HEK293 (cell line): Measurements from ENCODE around the gene AMMECR1.

Experiments
- CTCF ChIA-PET: fragments of 350-600 bp; formaldehyde crosslinking; extraction: SDS; loops from one replicate; lab custom pipeline; 2021; ENCODE audit warnings: antibody characterized with exemption; lab: Yijun Ruan, JAX
- POLR2A ChIA-PET: fragments of 300-600 bp; formaldehyde crosslinking; extraction: SDS; loops from one replicate; lab custom pipeline; 2020; ENCODE audit warnings: antibody characterized with exemption, inconsistent platforms; lab: Yijun Ruan, JAX
- H3K27ac ChIP-seq: fragments of 200-500 bp; sonication (Bioruptor generic); 2 replicates; pipeline ENCODE4 v1.5.1; 2014; ENCODE audit warnings: low read depth, low read length, control low read depth, inconsistent platforms; ENCODE audit errors: extremely low read depth
- H3K36me3 ChIP-seq, 2 experiments: fragments of 200-500 bp in 1 of 2; sonication (Bioruptor generic) in 1 of 2; 1 replicate in 1 of 2; 2 replicates in 1 of 2; pipeline ENCODE4 v1.5.1; 2014 to 2017; ENCODE audit warnings: inconsistent platforms in 2 of 2, low read length in 2 of 2; ENCODE audit not compliant: control insufficient read depth in 2 of 2, insufficient read depth in 1 of 2
- H3K4me1 ChIP-seq: fragments of 200-500 bp; sonication (Bioruptor generic); 2 replicates; pipeline ENCODE4 v1.5.1; 2014; ENCODE audit warnings: mild to moderate bottlenecking, low read length, inconsistent platforms; ENCODE audit not compliant: control insufficient read depth, insufficient read depth
- H3K4me3 ChIP-seq: 2 replicates; pipeline ENCODE4 v1.5.1; 2011; ENCODE audit warnings: low read depth, mild to moderate bottlenecking, control low read depth, low read length, moderate library complexity
- H3K9me3 ChIP-seq: fragments of 200-500 bp; sonication (Bioruptor generic); 2 replicates; pipeline ENCODE4 v1.5.1; 2014; ENCODE audit warnings: low read depth, low read length, inconsistent platforms; ENCODE audit not compliant: control insufficient read depth, insufficient read depth
- GFI1B ChIP-seq: fragments of 450-650 bp; formaldehyde crosslinking; IDR thresholded peaks from 2 replicates; pipeline ENCODE4 v1.5.1; 2016; ENCODE audit warnings: missing biosample characterization, missing genetic modification characterization
- MEIS1 ChIP-seq: sonication (generic); formaldehyde crosslinking; IDR thresholded peaks from 2 replicates; pipeline ENCODE4 v1.8.1; 2022; ENCODE audit warnings: missing genetic modification reagents, mild to moderate bottlenecking, borderline replicate concordance
- ZFP69B ChIP-seq: fragments of 450-650 bp; formaldehyde crosslinking; IDR thresholded peaks from 2 replicates; pipeline ENCODE4 v1.5.1; 2016; ENCODE audit warnings: missing biosample characterization, missing genetic modification characterization
- ZNF112 ChIP-seq: fragments of 450-650 bp; formaldehyde crosslinking; IDR thresholded peaks from 2 replicates; pipeline ENCODE4 v1.5.0; 2017; ENCODE audit warnings: missing biosample characterization, missing genetic modification characterization
- ZNF202 ChIP-seq: fragments of 450-650 bp; formaldehyde crosslinking; IDR thresholded peaks from 2 replicates; pipeline ENCODE4 v1.5.1; 2016; ENCODE audit warnings: missing biosample characterization, missing genetic modification characterization, borderline replicate concordance
- ZNF221 ChIP-seq: fragments of 450-650 bp; formaldehyde crosslinking; IDR thresholded peaks from 2 replicates; pipeline ENCODE4 v1.5.1; 2017; ENCODE audit warnings: missing biosample characterization, missing genetic modification characterization, borderline replicate concordance
- ZNF366 ChIP-seq: fragments of 450-650 bp; formaldehyde crosslinking; conservative IDR thresholded peaks from 2 replicates; pipeline ENCODE4 v1.5.1; 2016; ENCODE audit warnings: missing biosample characterization, missing genetic modification characterization
- ZNF394 ChIP-seq: fragments of 450-650 bp; formaldehyde crosslinking; IDR thresholded peaks from 2 replicates; pipeline ENCODE4 v1.5.1; 2016; ENCODE audit warnings: missing biosample characterization, missing genetic modification characterization, mild to moderate bottlenecking, moderate library complexity, borderline replicate concordance
- ZNF416 ChIP-seq: fragments of 450-650 bp; formaldehyde crosslinking; IDR thresholded peaks from 2 replicates; pipeline ENCODE4 v1.5.1; 2016; ENCODE audit warnings: missing biosample characterization, missing genetic modification characterization
- ZNF560 ChIP-seq: fragments of 450-650 bp; formaldehyde crosslinking; IDR thresholded peaks from 2 replicates; pipeline ENCODE4 v1.5.1; 2017; ENCODE audit warnings: missing biosample characterization, missing genetic modification characterization, borderline replicate concordance
- ZNF624 ChIP-seq: fragments of 450-650 bp; formaldehyde crosslinking; IDR thresholded peaks from 2 replicates; pipeline ENCODE4 v1.5.1; 2017; ENCODE audit warnings: missing biosample characterization, missing genetic modification characterization
- ZNF629 ChIP-seq: fragments of 450-650 bp; formaldehyde crosslinking; IDR thresholded peaks from 2 replicates; pipeline ENCODE4 v1.5.1; 2017; ENCODE audit warnings: missing biosample characterization, missing genetic modification characterization
- ZNF654 ChIP-seq: fragments of 450-650 bp; formaldehyde crosslinking; IDR thresholded peaks from 2 replicates; pipeline ENCODE4 v1.5.1; 2016; ENCODE audit warnings: low read depth, missing biosample characterization, missing genetic modification characterization
- ZNF837 ChIP-seq: fragments of 450-650 bp; formaldehyde crosslinking; IDR thresholded peaks from 2 replicates; pipeline ENCODE4 v1.5.1; 2016; ENCODE audit warnings: missing biosample characterization, missing genetic modification characterization
- TF ChIP-seq, protein P1 (sequence below): fragments of 450-650 bp; formaldehyde crosslinking; IDR thresholded peaks from 2 replicates; pipeline ENCODE4 v1.5.1; 2017; ENCODE audit warnings: missing biosample characterization, missing genetic modification characterization
- TF ChIP-seq, protein P2 (sequence below): fragments of 450-650 bp; IDR thresholded peaks from 2 replicates; pipeline ENCODE4 v1.5.1; 2018; ENCODE audit warnings: missing biosample characterization, missing genetic modification characterization
- TF ChIP-seq, protein P3 (sequence below): fragments of 450-650 bp; formaldehyde crosslinking; IDR thresholded peaks from 2 replicates; pipeline ENCODE4 v1.5.1; 2016; ENCODE audit warnings: missing biosample characterization, missing genetic modification characterization
- TF ChIP-seq, protein P4 (sequence below): sonication (generic); formaldehyde crosslinking; IDR thresholded peaks from 2 replicates; pipeline ENCODE4 v1.8.1; 2022; ENCODE audit warnings: mild to moderate bottlenecking, moderate library complexity, missing genetic modification reagents
- TF ChIP-seq, protein P5 (sequence below): fragments of 450-650 bp; formaldehyde crosslinking; IDR thresholded peaks from 2 replicates; pipeline ENCODE4 v1.5.0; 2017; ENCODE audit warnings: missing biosample characterization, missing genetic modification characterization, borderline replicate concordance

The AMMECR1 gene

DNA sequence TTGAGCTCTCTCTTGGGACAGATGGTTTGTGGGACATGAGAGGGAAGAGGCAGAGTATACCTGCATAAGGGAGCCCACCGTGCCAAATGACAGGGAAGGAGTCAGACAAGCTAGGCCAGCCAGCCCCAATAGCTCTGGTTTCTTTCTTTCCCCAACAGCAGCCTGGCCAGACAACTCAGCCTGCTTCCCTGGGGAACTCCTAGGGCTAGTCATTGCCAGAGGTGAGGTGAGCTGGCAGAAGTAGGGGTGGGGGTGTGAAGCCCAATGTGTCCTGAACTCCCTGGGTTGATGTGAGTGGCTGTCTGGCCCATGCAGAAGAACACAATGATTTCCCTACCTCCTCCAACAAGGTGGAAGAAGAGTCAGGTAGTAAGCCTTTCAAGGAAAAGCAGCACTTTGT is 135.5 kb downstream of the AMMECR1 start:
- ChIA-PET CTCF (interaction anchor here (0.6 to 4.5 kb wide), 2 partner anchors 9 to 15 kb away, joined by 4 to 23 read pairs; no protein-coding TSS in a partner anchor), POLR2A (no interaction called here)
- no peak overlapping the region for H3K27ac ChIP-seq
- no peaks in the 10 kb centered on the region for H3K9me3 ChIP-seq
- no peaks in the 10 kb centered on the region for H3K36me3 ChIP-seq
- no peak for TF ChIP-seq GFI1B (tag by site-specific recombination)
- TF ChIP-seq ZFP69B, result no peak
- TF ChIP-seq ZNF629 (tag by site-specific recombination), result no peak
- no peak for TF ChIP-seq ZNF394 (tag by site-specific recombination)
- TF ChIP-seq, protein P1, sequence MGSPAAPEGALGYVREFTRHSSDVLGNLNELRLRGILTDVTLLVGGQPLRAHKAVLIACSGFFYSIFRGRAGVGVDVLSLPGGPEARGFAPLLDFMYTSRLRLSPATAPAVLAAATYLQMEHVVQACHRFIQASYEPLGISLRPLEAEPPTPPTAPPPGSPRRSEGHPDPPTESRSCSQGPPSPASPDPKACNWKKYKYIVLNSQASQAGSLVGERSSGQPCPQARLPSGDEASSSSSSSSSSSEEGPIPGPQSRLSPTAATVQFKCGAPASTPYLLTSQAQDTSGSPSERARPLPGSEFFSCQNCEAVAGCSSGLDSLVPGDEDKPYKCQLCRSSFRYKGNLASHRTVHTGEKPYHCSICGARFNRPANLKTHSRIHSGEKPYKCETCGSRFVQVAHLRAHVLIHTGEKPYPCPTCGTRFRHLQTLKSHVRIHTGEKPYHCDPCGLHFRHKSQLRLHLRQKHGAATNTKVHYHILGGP (tag by site-specific recombination), result no peak
- no peak for TF ChIP-seq ZNF202 (tag by site-specific recombination)
- H3K4me3 ChIP-seq, result no peak overlapping the region
- H3K4me1 ChIP-seq, result 0 out of 2 replicates have a peak, but pooled peaks cover 4% of the 10 kb centered on the region

DNA sequence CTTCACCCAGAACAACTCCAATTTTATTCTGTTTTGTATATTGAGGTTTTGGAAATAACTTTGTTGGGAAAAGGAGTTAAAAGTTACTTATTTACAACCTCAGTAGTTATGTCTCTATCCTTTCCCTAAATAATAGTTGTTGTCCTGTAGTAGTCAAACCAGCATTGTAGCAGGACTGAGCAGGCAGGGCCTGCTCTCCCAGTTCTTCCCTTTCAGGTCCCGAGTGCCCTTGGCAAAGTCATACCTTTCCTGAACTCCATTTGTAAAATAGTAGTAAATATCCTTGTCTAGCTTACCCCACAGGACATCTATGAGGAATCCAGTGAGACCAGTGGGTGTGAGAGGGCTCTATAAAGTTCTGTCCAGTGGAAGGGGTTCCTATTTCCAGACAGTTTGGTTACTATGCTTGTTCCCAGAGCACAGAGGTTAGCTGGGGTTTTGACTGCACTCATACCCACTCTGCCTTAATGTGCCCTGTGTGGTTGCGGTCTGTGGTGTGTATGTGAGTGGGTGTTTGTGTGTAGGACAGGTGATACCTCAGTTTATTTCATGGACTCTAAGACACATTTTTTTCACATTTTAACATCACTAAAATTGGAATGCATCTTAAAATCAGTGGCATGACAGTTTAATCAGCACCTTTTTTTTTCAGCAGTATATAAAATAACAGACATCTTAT is 136.3 kb downstream of the AMMECR1 start:
- H3K27ac ChIP-seq, result no peak overlapping the region
- H3K36me3 ChIP-seq, result no peaks in the 10 kb centered on the region
- ChIA-PET CTCF (interaction anchor here (0.6 kb wide), 1 partner anchor 8 kb away, joined by 4 read pairs; no protein-coding TSS in a partner anchor), POLR2A (no interaction called here)
- H3K9me3 ChIP-seq, result no peaks in the 10 kb centered on the region
- 0 out of 2 replicates have a peak, but pooled peaks cover 4% of the 10 kb centered on the region for H3K4me1 ChIP-seq
- no peak overlapping the region for H3K4me3 ChIP-seq
- no peak for TF ChIP-seq ZNF560
- TF ChIP-seq, protein P2, sequence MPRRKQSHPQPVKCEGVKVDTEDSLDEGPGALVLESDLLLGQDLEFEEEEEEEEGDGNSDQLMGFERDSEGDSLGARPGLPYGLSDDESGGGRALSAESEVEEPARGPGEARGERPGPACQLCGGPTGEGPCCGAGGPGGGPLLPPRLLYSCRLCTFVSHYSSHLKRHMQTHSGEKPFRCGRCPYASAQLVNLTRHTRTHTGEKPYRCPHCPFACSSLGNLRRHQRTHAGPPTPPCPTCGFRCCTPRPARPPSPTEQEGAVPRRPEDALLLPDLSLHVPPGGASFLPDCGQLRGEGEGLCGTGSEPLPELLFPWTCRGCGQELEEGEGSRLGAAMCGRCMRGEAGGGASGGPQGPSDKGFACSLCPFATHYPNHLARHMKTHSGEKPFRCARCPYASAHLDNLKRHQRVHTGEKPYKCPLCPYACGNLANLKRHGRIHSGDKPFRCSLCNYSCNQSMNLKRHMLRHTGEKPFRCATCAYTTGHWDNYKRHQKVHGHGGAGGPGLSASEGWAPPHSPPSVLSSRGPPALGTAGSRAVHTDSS (tag by site-specific recombination), result no peak
- TF ChIP-seq ZNF624 (tag by site-specific recombination), result no peak
- TF ChIP-seq, protein P3, sequence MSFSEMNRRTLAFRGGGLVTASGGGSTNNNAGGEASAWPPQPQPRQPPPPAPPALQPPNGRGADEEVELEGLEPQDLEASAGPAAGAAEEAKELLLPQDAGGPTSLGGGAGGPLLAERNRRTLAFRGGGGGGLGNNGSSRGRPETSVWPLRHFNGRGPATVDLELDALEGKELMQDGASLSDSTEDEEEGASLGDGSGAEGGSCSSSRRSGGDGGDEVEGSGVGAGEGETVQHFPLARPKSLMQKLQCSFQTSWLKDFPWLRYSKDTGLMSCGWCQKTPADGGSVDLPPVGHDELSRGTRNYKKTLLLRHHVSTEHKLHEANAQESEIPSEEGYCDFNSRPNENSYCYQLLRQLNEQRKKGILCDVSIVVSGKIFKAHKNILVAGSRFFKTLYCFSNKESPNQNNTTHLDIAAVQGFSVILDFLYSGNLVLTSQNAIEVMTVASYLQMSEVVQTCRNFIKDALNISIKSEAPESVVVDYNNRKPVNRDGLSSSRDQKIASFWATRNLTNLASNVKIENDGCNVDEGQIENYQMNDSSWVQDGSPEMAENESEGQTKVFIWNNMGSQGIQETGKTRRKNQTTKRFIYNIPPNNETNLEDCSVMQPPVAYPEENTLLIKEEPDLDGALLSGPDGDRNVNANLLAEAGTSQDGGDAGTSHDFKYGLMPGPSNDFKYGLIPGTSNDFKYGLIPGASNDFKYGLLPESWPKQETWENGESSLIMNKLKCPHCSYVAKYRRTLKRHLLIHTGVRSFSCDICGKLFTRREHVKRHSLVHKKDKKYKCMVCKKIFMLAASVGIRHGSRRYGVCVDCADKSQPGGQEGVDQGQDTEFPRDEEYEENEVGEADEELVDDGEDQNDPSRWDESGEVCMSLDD (tag by site-specific recombination), result no peak
- TF ChIP-seq ZNF416 (tag by site-specific recombination), result no peak
- TF ChIP-seq ZNF837 (tag by site-specific recombination), result no peak
- TF ChIP-seq MEIS1 (CRISPR knock-in tag), result no peak
- no peak for TF ChIP-seq ZNF221 (tag by site-specific recombination)
- no peak for TF ChIP-seq ZNF654 (tag by site-specific recombination)
- TF ChIP-seq ZNF112 (tag by site-specific recombination), result no peak
- TF ChIP-seq, protein P4, sequence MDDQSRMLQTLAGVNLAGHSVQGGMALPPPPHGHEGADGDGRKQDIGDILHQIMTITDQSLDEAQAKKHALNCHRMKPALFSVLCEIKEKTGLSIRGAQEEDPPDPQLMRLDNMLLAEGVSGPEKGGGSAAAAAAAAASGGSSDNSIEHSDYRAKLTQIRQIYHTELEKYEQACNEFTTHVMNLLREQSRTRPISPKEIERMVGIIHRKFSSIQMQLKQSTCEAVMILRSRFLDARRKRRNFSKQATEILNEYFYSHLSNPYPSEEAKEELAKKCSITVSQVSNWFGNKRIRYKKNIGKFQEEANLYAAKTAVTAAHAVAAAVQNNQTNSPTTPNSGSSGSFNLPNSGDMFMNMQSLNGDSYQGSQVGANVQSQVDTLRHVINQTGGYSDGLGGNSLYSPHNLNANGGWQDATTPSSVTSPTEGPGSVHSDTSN, result no peak
- TF ChIP-seq ZNF366 (tag by site-specific recombination), result no peak
- TF ChIP-seq, protein P5, sequence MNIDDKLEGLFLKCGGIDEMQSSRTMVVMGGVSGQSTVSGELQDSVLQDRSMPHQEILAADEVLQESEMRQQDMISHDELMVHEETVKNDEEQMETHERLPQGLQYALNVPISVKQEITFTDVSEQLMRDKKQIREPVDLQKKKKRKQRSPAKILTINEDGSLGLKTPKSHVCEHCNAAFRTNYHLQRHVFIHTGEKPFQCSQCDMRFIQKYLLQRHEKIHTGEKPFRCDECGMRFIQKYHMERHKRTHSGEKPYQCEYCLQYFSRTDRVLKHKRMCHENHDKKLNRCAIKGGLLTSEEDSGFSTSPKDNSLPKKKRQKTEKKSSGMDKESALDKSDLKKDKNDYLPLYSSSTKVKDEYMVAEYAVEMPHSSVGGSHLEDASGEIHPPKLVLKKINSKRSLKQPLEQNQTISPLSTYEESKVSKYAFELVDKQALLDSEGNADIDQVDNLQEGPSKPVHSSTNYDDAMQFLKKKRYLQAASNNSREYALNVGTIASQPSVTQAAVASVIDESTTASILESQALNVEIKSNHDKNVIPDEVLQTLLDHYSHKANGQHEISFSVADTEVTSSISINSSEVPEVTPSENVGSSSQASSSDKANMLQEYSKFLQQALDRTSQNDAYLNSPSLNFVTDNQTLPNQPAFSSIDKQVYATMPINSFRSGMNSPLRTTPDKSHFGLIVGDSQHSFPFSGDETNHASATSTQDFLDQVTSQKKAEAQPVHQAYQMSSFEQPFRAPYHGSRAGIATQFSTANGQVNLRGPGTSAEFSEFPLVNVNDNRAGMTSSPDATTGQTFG, result no peak
